Adrenal gland (tissue), 12 donors: ENCODE data around the gene TAS2R1. TPM values are rescaled to one million over a fixed set of nuclear protein-coding genes. Genes with fewer than 3 reads are reported as not detected.

Source experiments
- DNase-seq, 7 donors: peaks; one replicate each; pipeline ENCODE4 v3.0.0-alpha.2; 2019 to 2020
- H3K27ac ChIP-seq, 5 donors: fragments of 200-600 bp; sonication (generic) in 4 of 5; 1 replicate in 3 of 5; 2 replicates in 2 of 5; pipeline versions ENCODE4 v1.5.1 to v1.8.0; 2016 to 2020; ENCODE audit warnings: mild to moderate bottlenecking in 1 of 5
- H3K27me3 ChIP-seq: fragments of 200-600 bp; 2 replicates; pipeline ENCODE4 v1.8.0; 2021
- H3K36me3 ChIP-seq, 2 donors: fragments of 200-600 bp; replicated peaks in 1 of 2; 1 replicate in 1 of 2; 2 replicates in 1 of 2; pipeline versions ENCODE4 v1.5.1 to v1.8.0; 2018 to 2022
- H3K4me1 ChIP-seq, 2 donors: fragments of 200-600 bp; replicated peaks in 1 of 2; 1 replicate in 1 of 2; 2 replicates in 1 of 2; pipeline versions ENCODE4 v1.5.1 to v1.8.0; 2018 to 2021
- H3K4me3 ChIP-seq, 4 donors: fragments of 200-600 bp; sonication (generic) in 3 of 4; one replicate each; pipeline ENCODE4 v1.5.1; 2016 to 2018
- H3K9me3 ChIP-seq, 3 donors: fragments of 200-600 bp; sonication (generic) in 1 of 3; replicated peaks in 1 of 3; 1 replicate in 2 of 3; 2 replicates in 1 of 3; pipeline versions ENCODE4 v1.5.1 to v1.8.0; 2016 to 2021
- POLR2A ChIP-seq, 2 donors: fragments of 450-650 bp; IDR thresholded peaks; one replicate each; pipeline ENCODE4 v1.6.1; 2017; ENCODE audit warnings: antibody characterized with exemption in 2 of 2, mild to moderate bottlenecking in 2 of 2, moderate library complexity in 1 of 2
- WGBS, 4 donors: extraction: QIAGEN DNeasy Blood & Tissue Kit in 2 of 4; methylation state at CpG; one replicate each; pipeline versions ENCODE4 v1.1.5 to v1.1.7; 2013 to 2017; 5-methylcytosine and 5-hydroxymethylcytosine counted together
- intact Hi-C, 2 donors: fragments of 100-400 bp; cut with DNase I; formaldehyde crosslinking; loops; one replicate each; pipeline versions ENCODE4 v1.14.1 to v1.15.0; 2022 to 2023
- polyA plus RNA-seq, 3 donors: library from polyadenylated mRNA; stranded (reverse); fragments of 200-250 nt in 2 of 3; fragments of 350-450 nt in 1 of 3; fragmentation: Illumina TruSeq in 1 of 3; extraction: RNeasy Lipid Tissue Mini Kit (QIAGEN cat#74804) in 1 of 3; gene quantifications; one replicate each; pipeline ENCODE4 v1.2.3, GENCODE V29; 2013 to 2014
- total RNA-seq, 9 donors: library from RNA; depleted of rRNA in 4 of 9; stranded (reverse); fragments of >200 nt in 4 of 9; fragments of 120-200 nt in 1 of 9; fragmentation: NEBNext Ultra II Directional in 1 of 9; extraction: Animal tissue kit (Norgen Biotek cat#: 25700) in 1 of 9; gene quantifications; one replicate each; pipeline versions ENCODE4 v1.1.0 to v1.2.4, GENCODE V29; 2013 to 2023
- TF ChIP-seq, protein P1 (sequence below), 6 experiments: fragments of 450-650 bp in 4 of 6; fragments of 200-600 bp in 2 of 6; sonication (generic) in 1 of 6; IDR thresholded peaks; 1 replicate in 5 of 6; 2 replicates in 1 of 6; pipeline versions ENCODE4 v1.5.1 to v1.8.0; 2016 to 2021; ENCODE audit warnings: antibody characterized with exemption in 6 of 6, mild to moderate bottlenecking in 2 of 6, moderate library complexity in 1 of 6
- donor health status: healthy with polysubstance abuse.
- donor health status: Bipolar disorder and iron deficiency.
- donor health status: DM: yes; HTN: yes; CAD: no.
- donor health status: DM: no; HTN: no; CAD: no.
- donor health status: DM: no; HTN: no; CAD: no.
- donor health status: DM: yes; HTN: yes; CAD: no.

Gene TAS2R1
- total and polyA plus RNA-seq, 12 donors, result 0.06 TPM; not detected in 11

DNA sequence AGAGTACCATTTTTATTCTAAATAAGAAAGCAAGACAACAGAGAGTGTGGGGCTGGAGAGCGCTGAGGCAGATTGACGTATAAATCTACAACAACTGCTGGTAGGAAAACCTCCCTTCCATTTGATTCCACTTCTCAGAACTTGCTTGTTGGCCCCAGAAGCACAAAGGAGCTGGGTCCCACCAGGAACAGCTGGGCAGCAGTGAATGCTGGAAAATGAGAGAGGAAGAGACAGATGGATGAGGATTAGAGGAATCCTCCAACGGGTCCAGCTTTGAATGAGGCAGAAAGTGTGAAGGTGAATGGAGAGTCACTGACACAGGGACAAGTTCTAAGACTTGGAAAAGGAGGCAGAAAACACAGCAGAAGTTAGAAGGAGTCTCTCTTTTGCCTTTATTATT, 14.8 kb downstream of the TAS2R1 start:
- H3K4me1 ChIP-seq, result no peaks in the 10 kb centered on the region
- no peak overlapping the region for H3K27ac ChIP-seq
- 76 to 83% (median 78%) methylated on average over 3 of the region's 3 CpGs for WGBS, 4 donors
- intact Hi-C loops, result no loop called here
- DNase-seq, result no peak
- no peak overlapping the region for H3K4me3 ChIP-seq
- H3K9me3 ChIP-seq, result no peaks in the 10 kb centered on the region
- H3K36me3 ChIP-seq, result no peaks in the 10 kb centered on the region
- TF ChIP-seq POLR2A (IDR thresholded peaks at IDR 0.05), result no peak
- TF ChIP-seq, protein P1, sequence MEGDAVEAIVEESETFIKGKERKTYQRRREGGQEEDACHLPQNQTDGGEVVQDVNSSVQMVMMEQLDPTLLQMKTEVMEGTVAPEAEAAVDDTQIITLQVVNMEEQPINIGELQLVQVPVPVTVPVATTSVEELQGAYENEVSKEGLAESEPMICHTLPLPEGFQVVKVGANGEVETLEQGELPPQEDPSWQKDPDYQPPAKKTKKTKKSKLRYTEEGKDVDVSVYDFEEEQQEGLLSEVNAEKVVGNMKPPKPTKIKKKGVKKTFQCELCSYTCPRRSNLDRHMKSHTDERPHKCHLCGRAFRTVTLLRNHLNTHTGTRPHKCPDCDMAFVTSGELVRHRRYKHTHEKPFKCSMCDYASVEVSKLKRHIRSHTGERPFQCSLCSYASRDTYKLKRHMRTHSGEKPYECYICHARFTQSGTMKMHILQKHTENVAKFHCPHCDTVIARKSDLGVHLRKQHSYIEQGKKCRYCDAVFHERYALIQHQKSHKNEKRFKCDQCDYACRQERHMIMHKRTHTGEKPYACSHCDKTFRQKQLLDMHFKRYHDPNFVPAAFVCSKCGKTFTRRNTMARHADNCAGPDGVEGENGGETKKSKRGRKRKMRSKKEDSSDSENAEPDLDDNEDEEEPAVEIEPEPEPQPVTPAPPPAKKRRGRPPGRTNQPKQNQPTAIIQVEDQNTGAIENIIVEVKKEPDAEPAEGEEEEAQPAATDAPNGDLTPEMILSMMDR (IDR thresholded peaks at IDR 0.05), result no peak
- no peaks in the 10 kb centered on the region for H3K27me3 ChIP-seq

DNA sequence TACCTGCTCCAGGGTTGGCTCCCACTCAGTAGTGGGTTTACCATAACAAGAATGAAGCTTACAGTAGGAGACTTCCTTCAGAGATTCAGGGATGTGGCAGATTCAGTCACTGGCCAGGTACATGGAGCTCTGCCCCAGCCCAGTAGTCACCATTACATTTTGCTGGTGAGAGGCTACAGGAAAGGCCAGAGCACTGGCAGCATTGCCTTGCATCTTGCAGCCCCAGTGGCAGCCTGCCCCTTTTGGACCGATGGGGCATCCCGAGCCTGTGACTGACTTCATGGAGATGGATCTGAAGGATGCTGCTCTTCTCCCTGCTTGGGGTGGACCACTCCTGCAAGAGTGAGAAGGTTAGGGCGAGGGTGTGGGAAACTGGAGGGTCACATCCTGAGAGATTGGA, 16.8 kb downstream of the TAS2R1 start:
- DNase-seq, result no peak

DNA sequence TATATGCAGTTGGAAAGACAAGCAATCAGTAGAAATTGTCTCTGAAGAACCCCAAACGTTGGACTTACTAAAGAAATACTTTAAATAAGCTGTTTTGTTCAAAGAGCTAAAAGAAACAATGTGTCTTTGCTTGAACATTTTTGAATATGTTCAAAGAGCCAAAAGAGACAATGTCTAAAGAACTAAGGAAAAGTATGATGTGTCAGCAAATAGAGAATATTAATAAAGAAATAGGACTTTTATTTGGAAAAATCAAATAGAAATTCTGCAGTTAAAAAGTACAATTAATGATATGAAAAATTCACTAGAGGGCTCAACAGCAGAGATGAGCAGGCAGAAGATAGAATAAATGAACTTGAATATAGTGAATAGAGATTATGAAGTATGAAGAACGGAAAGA, 19.2 kb downstream of the TAS2R1 start:
- TF ChIP-seq, protein P1 (IDR thresholded peaks at IDR 0.05), result no peak
- TF ChIP-seq POLR2A (IDR thresholded peaks at IDR 0.05), result no peak

More for the DNA sequence above, 16.8 kb downstream of the TAS2R1 start:
- Histone ChIP-seq H3K27ac (no peak overlapping the region), H3K9me3 (no peaks in the 10 kb centered on the region), H3K36me3 (no peaks in the 10 kb centered on the region), H3K4me1 (no peaks in the 10 kb centered on the region), H3K4me3 (no peak overlapping the region), H3K27me3 (no peaks in the 10 kb centered on the region)
- TF ChIP-seq, protein P1 (IDR thresholded peaks at IDR 0.05), result no peak
- TF ChIP-seq POLR2A (IDR thresholded peaks at IDR 0.05), result no peak
- 70 to 90% (median 86%) methylated on average over 3 of the region's 3 CpGs for WGBS, 4 donors
- intact Hi-C loops, result no loop called here

DNA sequence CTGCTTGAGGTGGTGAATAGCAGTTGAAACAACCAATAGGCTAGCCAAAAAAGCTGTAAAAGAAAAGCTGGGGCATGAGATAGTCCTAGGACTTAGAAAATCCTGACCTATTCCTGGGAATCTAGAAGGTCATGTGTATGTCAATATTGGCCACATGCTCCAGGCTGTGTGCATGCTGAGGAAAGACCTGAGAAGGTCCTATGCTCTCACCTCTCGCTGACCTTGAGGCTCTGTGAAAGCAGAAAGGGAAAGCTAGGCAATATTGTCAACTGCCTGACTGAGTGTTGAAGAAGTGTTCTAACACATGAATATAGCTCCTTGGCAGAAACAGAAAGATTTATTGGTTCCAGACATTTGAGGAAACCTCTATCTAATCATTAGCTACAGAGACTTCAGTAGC, 19.8 kb downstream of the TAS2R1 start:
- no peak for DNase-seq
- WGBS, 4 donors, result 59 to 69% (median 65%) methylated on average over 1 of the region's 1 CpG
- no peaks in the 10 kb centered on the region for H3K36me3 ChIP-seq
- H3K4me1 ChIP-seq, result no peaks in the 10 kb centered on the region
- H3K27me3 ChIP-seq, result no peaks in the 10 kb centered on the region
- no peak overlapping the region for H3K27ac ChIP-seq
- H3K9me3 ChIP-seq, result no peaks in the 10 kb centered on the region
- no peak overlapping the region for H3K4me3 ChIP-seq
- intact Hi-C loops, result no loop called here
- TF ChIP-seq POLR2A (IDR thresholded peaks at IDR 0.05), result no peak
- TF ChIP-seq, protein P1 (IDR thresholded peaks at IDR 0.05), result no peak

More for the DNA sequence above, 19.2 kb downstream of the TAS2R1 start:
- 48 to 61% (median 53%) methylated on average over 2 of the region's 2 CpGs for WGBS, 4 donors
- Histone ChIP-seq H3K36me3 (no peaks in the 10 kb centered on the region), H3K27ac (no peak overlapping the region), H3K27me3 (no peaks in the 10 kb centered on the region), H3K4me1 (no peaks in the 10 kb centered on the region), H3K4me3 (no peak overlapping the region), H3K9me3 (no peaks in the 10 kb centered on the region)
- intact Hi-C loops, result no loop called here
- no peak for DNase-seq
